NCI-H1105 (cell line): Measurements from ENCODE around the gene VDAC1.
"Not testable (repeated sequence)": the region's sequence is repeated elsewhere in the genome, so short reads cannot be mapped to it uniquely, and the experiment has no call there.

Experiments
- DNase-seq: peaks from one replicate; lab custom pipeline; 2025; lab: John Stamatoyannopoulos, UW

Gene VDAC1

GRCh38 chr5:133941456-133942196 is 63.1 kb downstream of the VDAC1 start:
- no peak for DNase-seq

- no peak for DNase-seq
Measured at GRCh38 chr5:133939668-133940067, 65.1 kb downstream of the VDAC1 start.

- no peak for DNase-seq
Measured at GRCh38 chr5:133938929-133939328, 65.8 kb downstream of the VDAC1 start.

- DNase-seq = no peak
Measured at GRCh38 chr5:133938039-133938821, 66.5 kb downstream of the VDAC1 start.

GRCh38 chr5:133937628-133938027 is 67.1 kb downstream of the VDAC1 start:
- DNase-seq = not testable (repeated sequence)

- no peak for DNase-seq
Measured at GRCh38 chr5:133936651-133937015, 68.1 kb downstream of the VDAC1 start.

GRCh38 chr5:133935991-133936650 is 68.7 kb downstream of the VDAC1 start:
- DNase-seq = not testable (repeated sequence)

- no peak for DNase-seq
Measured at GRCh38 chr5:133935667-133935940, 69.2 kb downstream of the VDAC1 start.

- no peak for DNase-seq
Measured at GRCh38 chr5:133934822-133935666, 69.7 kb downstream of the VDAC1 start.

- no peak for DNase-seq
Measured at GRCh38 chr5:133934311-133934710, 70.5 kb downstream of the VDAC1 start.

- no peak for DNase-seq
Measured at GRCh38 chr5:133933670-133934295, 71.0 kb downstream of the VDAC1 start.

- no peak for DNase-seq
Measured at GRCh38 chr5:133933169-133933509, 71.6 kb downstream of the VDAC1 start.

- no peak for DNase-seq
Measured at GRCh38 chr5:133932441-133933168, 72.2 kb downstream of the VDAC1 start.

- DNase-seq = no peak
Measured at GRCh38 chr5:133931546-133931945, 73.2 kb downstream of the VDAC1 start.

- DNase-seq = no peak
Measured at GRCh38 chr5:133930813-133931090, 74.0 kb downstream of the VDAC1 start.

GRCh38 chr5:133930061-133930812 is 74.5 kb downstream of the VDAC1 start:
- DNase-seq = no peak

- DNase-seq = no peak
Measured at GRCh38 chr5:133928587-133929393, 76.0 kb downstream of the VDAC1 start.

GRCh38 chr5:133927300-133928180 is 77.2 kb downstream of the VDAC1 start:
- DNase-seq = no peak
